Fibroblast of villous mesenchyme (primary cell): ENCODE measurements around the gene CRIP1. TPM values are rescaled to one million over a fixed set of nuclear protein-coding genes. Genes with fewer than 3 reads are reported as not detected.

ENCODE experiments used
- DNase-seq: peaks from one replicate; pipeline ENCODE4 v3.0.0-alpha.2; 2010; ENCODE audit warnings: low read depth
- H3K4me3 ChIP-seq: 2 replicates; pipeline ENCODE4 v1.5.1; 2011; ENCODE audit warnings: low read depth, mild to moderate bottlenecking, low read length
- total RNA-seq: library from RNA; depleted of rRNA; stranded (reverse); fragments of >200 nt; gene quantifications from 2 replicates; pipeline ENCODE4 v1.2.3, GENCODE V29; 2012
- TF ChIP-seq, protein P1 (sequence below): IDR thresholded peaks from 2 replicates; pipeline ENCODE4 v1.5.1; 2012; ENCODE audit warnings: low read depth, mild to moderate bottlenecking, low read length; ENCODE audit not compliant: insufficient read depth

CRIP1 gene
- total RNA-seq, 1 donor, result 1.3 TPM

GRCh38 chr14:105446971-105447370 is 39.7 kb upstream of the CRIP1 start:
- TF ChIP-seq, protein P1, sequence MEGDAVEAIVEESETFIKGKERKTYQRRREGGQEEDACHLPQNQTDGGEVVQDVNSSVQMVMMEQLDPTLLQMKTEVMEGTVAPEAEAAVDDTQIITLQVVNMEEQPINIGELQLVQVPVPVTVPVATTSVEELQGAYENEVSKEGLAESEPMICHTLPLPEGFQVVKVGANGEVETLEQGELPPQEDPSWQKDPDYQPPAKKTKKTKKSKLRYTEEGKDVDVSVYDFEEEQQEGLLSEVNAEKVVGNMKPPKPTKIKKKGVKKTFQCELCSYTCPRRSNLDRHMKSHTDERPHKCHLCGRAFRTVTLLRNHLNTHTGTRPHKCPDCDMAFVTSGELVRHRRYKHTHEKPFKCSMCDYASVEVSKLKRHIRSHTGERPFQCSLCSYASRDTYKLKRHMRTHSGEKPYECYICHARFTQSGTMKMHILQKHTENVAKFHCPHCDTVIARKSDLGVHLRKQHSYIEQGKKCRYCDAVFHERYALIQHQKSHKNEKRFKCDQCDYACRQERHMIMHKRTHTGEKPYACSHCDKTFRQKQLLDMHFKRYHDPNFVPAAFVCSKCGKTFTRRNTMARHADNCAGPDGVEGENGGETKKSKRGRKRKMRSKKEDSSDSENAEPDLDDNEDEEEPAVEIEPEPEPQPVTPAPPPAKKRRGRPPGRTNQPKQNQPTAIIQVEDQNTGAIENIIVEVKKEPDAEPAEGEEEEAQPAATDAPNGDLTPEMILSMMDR, result no peak
- no peak overlapping the region for H3K4me3 ChIP-seq
- DNase-seq, result no peak

DNA sequence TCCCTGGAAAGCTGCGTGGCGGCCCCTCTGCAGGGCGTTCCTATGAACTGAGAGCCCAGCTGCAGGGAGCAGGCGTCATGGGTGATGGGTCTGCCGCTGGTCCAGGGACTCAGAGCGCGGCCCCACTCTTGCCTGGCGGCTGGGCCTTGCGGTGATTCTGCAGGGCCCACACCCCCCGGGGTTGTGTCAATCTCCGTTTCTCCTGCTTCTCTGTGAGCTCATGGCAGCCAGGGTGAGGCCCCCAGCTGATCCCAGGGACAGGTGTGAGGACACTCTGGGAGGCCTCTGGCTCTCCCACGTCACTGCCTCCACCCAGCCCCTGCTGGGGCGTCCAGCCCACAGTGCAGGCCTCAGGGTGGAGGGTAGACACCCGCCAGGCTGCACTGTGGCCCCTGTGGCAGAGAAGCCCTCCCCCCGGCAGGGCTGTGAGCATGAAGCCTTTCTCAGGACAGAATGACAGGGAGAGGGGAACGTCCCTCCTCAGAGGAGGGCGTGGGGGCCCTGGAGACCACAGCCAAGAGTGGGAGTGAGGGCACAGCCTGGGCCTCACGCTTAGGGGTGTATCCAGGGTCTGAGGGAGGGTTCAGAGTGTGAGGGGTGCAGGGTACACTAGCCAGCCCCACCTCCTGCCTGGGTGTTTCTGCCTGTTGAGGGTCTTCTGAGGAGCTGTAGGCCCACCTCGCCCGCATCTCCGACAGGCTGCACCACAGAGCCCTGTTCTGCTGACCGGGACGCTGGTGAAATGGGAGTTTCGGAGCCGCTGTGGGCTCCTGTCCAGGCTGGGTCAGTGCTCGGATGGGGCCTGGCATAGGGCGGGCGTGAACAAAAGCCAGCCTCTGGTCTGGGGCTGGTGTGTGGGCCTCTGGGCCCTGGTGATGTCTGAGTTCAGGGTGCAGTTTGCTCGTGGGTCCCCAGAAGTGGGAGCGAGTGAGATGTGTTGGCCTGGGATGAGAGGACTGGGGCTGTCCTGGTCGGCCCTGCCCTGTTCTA is 38.7 kb upstream of the CRIP1 start:
- no peak for DNase-seq
- TF ChIP-seq, protein P1, result no peak
- no peak overlapping the region for H3K4me3 ChIP-seq

DNA sequence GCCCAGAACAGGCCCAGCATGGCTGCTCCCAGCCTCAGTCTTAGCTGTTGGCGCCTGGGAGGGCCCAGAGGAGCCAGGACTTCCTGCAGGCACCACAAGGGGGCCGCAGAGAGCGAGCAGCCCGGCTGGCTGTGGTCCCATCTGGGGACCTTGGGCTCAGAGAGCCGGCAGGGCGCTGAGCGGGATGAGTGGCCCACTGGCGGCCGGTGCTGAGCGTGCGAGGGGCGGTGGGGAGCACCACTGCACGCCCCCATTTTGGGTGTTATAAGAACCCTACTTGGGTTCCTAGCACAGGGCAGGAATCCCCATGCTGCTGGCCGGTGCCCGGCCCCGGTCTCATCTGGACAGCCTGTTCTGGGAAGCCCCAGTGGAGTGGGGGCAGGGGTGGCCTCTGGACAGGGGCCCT is 38.0 kb upstream of the CRIP1 start:
- peak; percentile 50 for DNase-seq
- TF ChIP-seq, protein P1, result peak; percentile 87
- no peak overlapping the region for H3K4me3 ChIP-seq

- TF ChIP-seq, protein P1, result no peak
- H3K4me3 ChIP-seq, result no peak overlapping the region
- DNase-seq, result no peak
These were observed 37.2 kb upstream of the CRIP1 start for GRCh38 chr14:105449276-105450122.

GRCh38 chr14:105450123-105450505 is 36.6 kb upstream of the CRIP1 start:
- TF ChIP-seq, protein P1, result no peak
- no peak for DNase-seq
- H3K4me3 ChIP-seq, result no peak overlapping the region

DNA sequence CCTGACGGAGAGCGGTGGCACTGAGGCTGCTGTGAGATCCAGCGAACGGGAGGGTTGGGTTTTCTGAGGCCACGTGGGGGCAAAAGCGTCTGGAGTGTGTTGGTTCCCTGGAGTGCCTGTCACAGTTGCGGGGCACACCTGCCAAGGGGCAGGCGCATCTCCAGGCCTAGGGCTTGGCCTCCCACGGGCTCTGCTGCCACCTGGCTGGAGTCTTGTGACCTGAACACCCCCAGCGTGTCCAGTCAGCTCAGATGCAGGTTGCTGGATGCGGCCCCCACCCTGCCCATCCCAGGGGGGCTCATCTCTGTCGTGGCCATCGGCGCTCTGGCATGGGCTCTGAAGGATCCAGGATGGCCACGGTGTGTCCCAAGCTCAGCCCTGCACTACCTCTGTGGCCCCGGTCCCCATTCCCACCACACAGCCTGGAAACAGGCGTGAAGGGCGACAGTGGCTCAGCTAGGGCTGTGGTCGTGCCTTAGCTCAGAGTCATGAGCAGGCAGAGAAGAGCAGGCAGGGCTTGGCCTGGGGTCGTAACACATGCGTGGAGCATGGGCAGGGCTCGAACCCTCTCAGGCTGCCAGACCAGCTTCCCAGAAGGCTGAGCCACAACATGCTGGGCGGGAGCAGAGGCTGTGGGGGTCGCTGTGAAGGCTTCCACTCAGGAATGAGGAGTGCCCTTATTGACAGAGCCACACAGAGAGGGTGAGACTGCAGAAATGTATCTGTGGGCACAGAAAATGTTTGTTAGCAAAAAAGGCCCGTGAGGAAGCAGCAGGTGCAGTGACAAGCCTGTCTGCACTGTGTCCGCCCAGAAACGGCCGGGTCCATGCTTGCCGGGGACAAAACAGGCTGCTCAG is 35.6 kb upstream of the CRIP1 start:
- no peak for DNase-seq
- H3K4me3 ChIP-seq, result no peak overlapping the region

More for the DNA sequence above, 35.6 kb upstream of the CRIP1 start:
- TF ChIP-seq, protein P1, result no peak
